ENCODE measurements around the gene TWIST2.
A peak's percentile ranks its signal among the peaks of the same experiment; 100 is the strongest.

Gene TWIST2

DNA sequence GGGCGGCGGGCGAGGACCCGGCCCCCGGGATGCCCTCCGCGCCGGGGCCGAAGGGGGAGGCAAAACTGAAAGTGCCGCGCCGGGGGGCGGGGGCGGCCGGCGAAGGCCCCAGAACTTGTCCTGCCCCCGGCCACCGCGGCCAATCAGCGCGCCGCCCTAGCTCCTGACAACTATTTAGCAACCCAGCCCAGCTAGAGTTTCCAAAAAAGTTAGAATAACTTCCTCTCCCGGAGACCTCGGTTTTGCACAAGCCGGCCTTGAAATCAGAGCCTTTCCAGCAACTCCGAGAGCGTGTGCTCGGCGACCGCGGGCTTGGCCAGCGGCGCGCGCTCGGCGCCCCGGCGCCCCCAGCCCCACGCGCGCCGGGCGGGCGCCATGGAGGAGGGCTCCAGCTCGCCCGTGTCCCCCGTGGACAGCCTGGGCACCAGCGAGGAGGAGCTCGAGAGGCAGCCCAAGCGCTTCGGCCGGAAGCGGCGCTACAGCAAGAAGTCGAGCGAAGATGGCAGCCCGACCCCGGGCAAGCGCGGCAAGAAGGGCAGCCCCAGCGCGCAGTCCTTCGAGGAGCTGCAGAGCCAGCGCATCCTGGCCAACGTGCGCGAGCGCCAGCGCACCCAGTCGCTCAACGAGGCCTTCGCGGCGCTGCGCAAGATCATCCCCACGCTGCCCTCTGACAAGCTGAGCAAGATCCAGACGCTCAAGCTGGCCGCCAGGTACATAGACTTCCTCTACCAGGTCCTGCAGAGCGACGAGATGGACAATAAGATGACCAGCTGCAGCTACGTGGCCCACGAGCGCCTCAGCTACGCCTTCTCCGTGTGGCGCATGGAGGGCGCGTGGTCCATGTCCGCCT is at the start of gene TWIST2:
Gene TWIST2 (plus strand): TSS at position 245 of the 850 bp plus-strand sequence. CDS start 131 bp downstream, at position 376.
- peak; percentile 40 for DNase-seq

GRCh38 chr2:238801791-238802190 is 46.1 kb upstream of the TWIST2 start:
- no peak for DNase-seq

- no peak for DNase-seq
Measured at GRCh38 chr2:238802957-238803356, 44.9 kb upstream of the TWIST2 start.

GRCh38 chr2:238803996-238804870 is 43.7 kb upstream of the TWIST2 start:
- DNase-seq: no peak

- DNase-seq: no peak
Measured at GRCh38 chr2:238808761-238809160, 39.1 kb upstream of the TWIST2 start.

- DNase-seq: no peak
Measured at GRCh38 chr2:238810321-238810720, 37.6 kb upstream of the TWIST2 start.

DNA sequence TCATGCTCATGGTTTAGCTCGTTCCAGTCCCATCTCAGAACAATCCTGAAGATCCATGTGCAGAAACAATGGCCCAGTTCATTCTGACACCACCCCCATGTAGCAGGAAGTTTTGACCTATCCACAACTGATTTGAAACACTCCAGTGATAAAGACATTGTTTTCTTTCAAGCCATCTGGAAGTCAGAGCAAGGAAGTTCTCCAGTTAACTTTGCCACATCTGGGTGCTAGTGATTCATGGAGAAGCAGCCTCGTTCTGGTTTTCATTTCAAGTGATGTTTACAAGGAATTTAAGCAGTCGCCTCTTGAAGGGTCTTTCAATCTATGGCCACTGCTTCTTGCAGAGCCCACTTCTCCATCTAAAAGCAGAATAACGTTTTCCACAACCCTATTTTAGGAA is 36.6 kb upstream of the TWIST2 start:
- no peak for DNase-seq

- DNase-seq: no peak
Measured at GRCh38 chr2:238811759-238812158, 36.1 kb upstream of the TWIST2 start.

DNA sequence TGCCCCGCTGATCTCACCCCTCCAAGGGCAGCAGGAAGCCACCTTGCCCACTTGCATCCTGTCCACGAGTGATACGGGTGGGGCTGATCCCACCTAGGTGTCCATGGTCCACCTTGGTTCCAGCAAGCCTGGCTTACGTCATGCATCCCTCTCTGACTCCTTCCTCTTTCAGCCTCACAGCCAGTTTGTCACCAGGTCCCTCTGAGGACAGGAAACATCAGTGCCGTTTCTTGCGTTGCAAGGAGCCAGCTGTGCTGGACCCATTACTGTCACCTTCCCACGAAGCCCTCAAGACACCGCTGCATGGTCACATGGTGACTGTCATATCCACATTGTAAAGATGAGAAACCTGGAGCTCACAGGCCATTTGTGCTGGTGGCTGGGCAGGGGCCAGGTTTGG is 34.8 kb upstream of the TWIST2 start:
- no peak for DNase-seq

DNA sequence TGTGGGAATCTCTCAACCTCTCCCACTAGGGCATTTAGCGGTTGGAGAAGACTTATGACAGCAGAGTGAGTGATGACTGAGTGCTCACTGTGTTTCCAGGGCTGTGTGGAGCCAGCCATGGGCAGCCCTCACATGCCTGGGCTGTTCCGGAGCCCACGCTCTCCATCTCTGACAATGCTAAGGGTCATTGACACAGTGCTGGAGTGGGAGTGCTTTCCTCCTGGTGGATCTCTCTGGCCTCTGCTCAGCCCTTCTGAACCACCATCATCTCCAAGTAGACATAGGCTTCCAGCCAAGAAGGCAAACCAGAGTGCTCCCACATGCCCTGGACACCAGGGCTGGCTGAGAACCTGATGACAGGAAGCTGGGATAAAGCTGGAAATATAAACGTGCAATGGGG is 33.1 kb upstream of the TWIST2 start:
- no peak for DNase-seq

DNA sequence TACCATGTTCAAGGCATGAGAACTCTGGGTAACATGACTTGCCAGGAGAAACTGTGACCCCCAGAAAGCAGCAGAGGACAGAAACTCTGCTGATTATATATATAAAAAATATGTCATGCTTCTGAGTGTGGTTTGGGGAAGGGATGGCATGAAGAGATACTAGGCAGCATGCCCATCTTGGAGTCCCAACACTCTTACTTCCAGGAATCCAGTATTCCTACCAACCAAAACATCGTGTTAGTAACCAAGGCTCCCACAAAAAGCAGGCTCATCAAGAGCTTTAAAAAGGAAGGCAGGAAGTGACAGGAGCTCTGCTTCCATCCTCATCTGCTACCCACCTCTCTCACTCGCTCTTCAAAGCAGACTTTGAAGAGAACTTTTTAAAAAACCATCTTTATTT is 31.6 kb upstream of the TWIST2 start:
- DNase-seq: no peak

GRCh38 chr2:238817382-238817781 is 30.5 kb upstream of the TWIST2 start:
- no peak for DNase-seq

- DNase-seq: no peak
Measured at GRCh38 chr2:238817891-238818290, 30.0 kb upstream of the TWIST2 start.

GRCh38 chr2:238818561-238818960 is 29.3 kb upstream of the TWIST2 start:
- DNase-seq: no peak

DNA sequence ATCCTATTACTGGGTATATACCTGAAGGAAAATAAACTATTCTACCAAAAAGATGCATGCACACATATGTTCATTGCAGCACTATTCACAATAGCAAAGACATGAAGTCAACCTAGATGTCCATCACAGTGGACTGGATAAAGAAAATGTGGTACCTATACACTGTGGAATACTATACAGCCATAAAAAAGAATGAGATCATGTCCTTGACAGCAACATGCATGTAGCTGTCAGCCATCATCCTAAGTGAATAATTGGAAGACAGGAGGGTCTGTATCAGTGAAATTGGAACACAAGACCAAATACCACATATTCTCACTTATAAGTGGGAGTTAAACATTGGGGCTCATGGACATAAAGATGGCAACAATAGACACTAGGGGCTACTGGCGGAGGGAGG is 27.7 kb upstream of the TWIST2 start:
- DNase-seq: no peak

GRCh38 chr2:238820916-238821315 is 27.0 kb upstream of the TWIST2 start:
- no peak for DNase-seq

DNA sequence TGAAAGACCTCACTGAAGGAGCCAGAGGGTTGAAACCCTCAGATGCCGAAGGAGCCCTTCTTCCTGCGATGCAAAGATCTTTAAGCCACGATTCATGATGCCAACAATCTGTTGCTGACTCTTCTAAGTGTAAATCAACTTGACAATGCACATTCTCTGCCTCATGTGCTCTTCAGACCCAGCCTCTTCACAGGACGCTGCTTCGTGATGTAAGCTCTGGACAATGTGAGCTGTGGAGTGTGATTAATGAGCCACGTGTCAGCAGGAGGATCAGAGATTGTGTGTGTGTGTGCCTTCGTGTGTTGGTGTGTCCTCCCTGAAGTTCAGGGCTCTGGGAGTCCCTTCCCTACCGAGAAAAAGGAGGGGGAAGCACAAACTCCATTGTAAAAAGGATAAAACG is 26.5 kb upstream of the TWIST2 start:
- DNase-seq: no peak

DNA sequence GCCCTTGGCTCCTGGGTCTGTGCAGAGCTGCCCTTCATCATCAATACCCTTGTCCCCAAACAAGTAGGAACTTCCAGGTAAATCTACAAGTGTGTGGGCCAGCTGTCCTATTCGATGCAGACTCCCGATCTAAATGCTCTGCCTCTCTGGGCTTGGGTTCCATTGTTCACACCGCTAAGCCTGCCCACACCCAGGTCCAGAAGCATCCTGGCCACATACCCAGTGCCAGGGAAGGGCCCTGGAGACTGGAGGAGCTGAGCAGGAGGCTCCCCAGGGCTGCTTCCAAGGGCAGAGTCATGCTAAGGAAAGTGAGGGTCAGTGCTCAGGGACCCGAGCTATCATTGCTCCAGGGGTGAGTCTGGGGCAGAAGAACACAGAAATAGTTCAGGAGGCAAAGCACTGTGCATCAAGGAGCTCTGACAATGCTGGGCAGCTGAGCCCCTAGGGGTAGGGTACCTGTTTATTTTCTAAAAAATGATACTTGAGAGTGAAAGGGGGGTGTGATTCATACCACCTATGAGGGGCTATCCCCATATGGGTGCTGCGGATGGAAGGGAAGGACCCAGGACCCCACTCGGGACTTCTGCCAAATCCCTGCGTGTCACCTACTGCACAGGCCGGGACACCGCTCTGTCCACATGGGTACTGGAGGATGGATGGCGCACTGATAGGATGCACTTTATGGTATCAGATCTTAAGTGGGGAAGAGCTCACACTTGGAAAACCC is 25.8 kb upstream of the TWIST2 start:
- DNase-seq: no peak

DNA sequence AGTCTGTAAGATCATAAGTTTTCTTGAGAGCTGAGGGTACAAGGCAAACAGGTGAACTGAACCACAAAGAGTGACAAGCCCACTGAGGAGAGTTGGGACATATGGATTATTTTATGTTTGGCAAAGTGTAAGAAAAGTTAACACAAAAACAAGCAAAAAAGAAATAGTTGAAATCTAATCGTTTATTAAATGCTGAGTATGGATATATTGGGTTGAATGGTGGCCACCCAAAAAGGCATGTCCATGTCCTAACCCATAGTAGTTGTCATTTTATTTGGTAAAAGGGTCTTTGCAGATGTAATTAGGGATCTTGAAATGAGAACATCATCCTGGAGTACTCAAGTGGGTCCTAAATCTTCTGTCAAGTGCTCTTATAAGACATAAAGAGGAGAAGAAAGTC is 24.9 kb upstream of the TWIST2 start:
- no peak for DNase-seq

DNA sequence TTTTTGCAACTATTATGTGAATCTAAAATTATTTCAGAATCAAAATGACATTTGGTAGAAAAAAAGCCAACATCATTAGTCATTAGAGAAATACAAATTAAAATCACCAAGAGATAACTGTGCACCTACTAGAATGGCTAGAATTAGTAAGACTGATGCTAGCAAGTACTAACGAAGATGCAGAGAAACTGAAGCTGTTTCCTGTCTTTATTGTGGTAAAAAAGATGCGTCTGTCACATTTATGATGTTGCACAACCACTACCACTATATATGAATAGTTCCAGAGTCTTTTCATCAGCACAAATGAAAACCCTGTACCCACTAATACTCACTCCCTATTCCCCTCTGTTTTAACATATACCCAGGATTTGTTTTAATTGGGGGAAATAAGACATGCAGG is 16.7 kb upstream of the TWIST2 start:
- no peak for DNase-seq

GRCh38 chr2:238834982-238835381 is 12.9 kb upstream of the TWIST2 start:
- DNase-seq: no peak

GRCh38 chr2:238835726-238836301 is 12.1 kb upstream of the TWIST2 start:
- no peak for DNase-seq

DNA sequence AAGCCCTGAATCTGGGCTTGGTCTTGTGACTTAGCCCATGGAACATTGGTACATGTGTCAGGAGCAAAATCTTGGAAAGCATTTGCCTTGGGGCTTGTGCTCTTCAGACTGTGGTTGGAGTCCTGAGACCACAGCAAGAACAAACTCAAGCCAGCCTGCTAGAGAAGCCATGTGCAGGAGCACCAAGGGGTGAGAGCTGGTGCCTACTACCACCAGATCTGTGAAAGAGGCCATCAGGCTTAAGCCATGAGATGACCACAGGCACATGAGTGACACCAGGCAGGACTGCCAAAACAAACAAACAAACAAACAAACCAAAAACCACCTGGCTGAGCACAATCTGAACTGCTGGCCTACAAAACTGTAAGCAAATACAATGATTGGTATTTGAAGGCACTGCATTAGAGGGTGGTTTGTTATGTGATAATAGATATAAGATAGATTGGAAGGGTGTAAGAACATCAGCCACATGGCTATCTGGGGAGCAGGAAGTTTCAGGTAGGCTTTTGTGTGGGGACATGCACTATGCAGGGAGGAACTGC is 9.0 kb upstream of the TWIST2 start:
- DNase-seq: no peak

Measured in NCI-H1105 treated with DMSO at 0.1 percent for 48 hours (cell line).